Heart left ventricle (tissue), 13 donors: ENCODE data around the gene PROCA1.

Experiments used
- POLR2A ChIP-seq, 2 donors: fragments of 450-650 bp; IDR thresholded peaks; one replicate each; pipeline ENCODE4 v1.6.1; 2017; ENCODE audit warnings: antibody characterized with exemption in 2 of 2, mild to moderate bottlenecking in 2 of 2, moderate library complexity in 2 of 2
- TF ChIP-seq, protein P1 (sequence below), 12 donors: fragments of 200-600 bp; sonication (generic) in 4 of 12; IDR thresholded peaks; one replicate each; pipeline versions ENCODE4 v1.5.0 to v1.8.0; 2018 to 2022; ENCODE audit warnings: antibody characterized with exemption in 12 of 12, mild to moderate bottlenecking in 5 of 12
- donor health status: ischemic (EF 13 %, LVEDD 7.1; RV severe dilation, severe dysfunction).
- donor health status: DM: no; HTN: yes; CAD: no.
- donor health status: DM: no; HTN: no; CAD: no.
- donor health status: ischemic (EF 25% LVEDD 6.9; RV normal size, moderate dysfunction).
- donor health status: ischemic (EF 25% LVEDD 5.7; RV mildly dilated, moderate dysfunction).
- donor health status: ischemic (EF 35%, LVEDD 5.7; RV mildly dilated, moderate dysfunction).
- donor health status: nonischemic (EF 11% LVEDD 7.7; RV severe dilation, severe dysfunction).
- donor health status: DM: yes; HTN: yes; CAD: no.
- donor health status: PGD.
- donor health status: ischemic (EF 29% LVEDD 5.4; RV normal size, mild dysfunction).
- donor health status: nonischemic (EF 23%, LVEDD 6.1; RV moderate dilation, normal function).

GRCh38 chr17:28750178-28751047 lies 38.7 kb upstream of the PROCA1 start:
- TF ChIP-seq, protein P1, sequence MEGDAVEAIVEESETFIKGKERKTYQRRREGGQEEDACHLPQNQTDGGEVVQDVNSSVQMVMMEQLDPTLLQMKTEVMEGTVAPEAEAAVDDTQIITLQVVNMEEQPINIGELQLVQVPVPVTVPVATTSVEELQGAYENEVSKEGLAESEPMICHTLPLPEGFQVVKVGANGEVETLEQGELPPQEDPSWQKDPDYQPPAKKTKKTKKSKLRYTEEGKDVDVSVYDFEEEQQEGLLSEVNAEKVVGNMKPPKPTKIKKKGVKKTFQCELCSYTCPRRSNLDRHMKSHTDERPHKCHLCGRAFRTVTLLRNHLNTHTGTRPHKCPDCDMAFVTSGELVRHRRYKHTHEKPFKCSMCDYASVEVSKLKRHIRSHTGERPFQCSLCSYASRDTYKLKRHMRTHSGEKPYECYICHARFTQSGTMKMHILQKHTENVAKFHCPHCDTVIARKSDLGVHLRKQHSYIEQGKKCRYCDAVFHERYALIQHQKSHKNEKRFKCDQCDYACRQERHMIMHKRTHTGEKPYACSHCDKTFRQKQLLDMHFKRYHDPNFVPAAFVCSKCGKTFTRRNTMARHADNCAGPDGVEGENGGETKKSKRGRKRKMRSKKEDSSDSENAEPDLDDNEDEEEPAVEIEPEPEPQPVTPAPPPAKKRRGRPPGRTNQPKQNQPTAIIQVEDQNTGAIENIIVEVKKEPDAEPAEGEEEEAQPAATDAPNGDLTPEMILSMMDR (IDR thresholded peaks at IDR 0.05) = peak; percentile 97 to 100 (median 100)
- TF ChIP-seq POLR2A (IDR thresholded peaks at IDR 0.05) = no peak
